H1 (cell line): ENCODE measurements around the gene SLC25A45. TPM values are rescaled to one million over a fixed set of nuclear protein-coding genes. Genes with fewer than 3 reads are reported as not detected.

Experiments
- CTCF ChIA-PET: fragments of 300-600 bp; sonication (Branson Sonifier 250); formaldehyde crosslinking; loops from one replicate; lab custom pipeline; 2021; ENCODE audit not compliant: partially characterized antibody; lab: Charles Lee
- POLR2A ChIA-PET: fragments of 300-600 bp; sonication (Branson Sonifier 250); formaldehyde crosslinking; loops from one replicate; lab custom pipeline; 2021; ENCODE audit warnings: inconsistent platforms; ENCODE audit not compliant: partially characterized antibody; lab: Charles Lee
- DNase-seq, 2 experiments: peaks; one replicate each; pipeline versions ENCODE4 v3.0.0 to v3.0.0-alpha.2; 2010 to 2022; ENCODE audit warnings: low spot score in 2 of 2, low read depth in 1 of 2, mixed read lengths in 1 of 2
- FAIRE-seq: peaks from 2 replicates; lab custom pipeline; 2011; peaks lifted over from hg19 to GRCh38; lab: Jason Lieb, UNC
- H2AFZ ChIP-seq: 2 replicates; pipeline ENCODE4 v1.8.1; 2012; ENCODE audit warnings: low read length, inconsistent platforms
- H2AK5ac ChIP-seq: 2 replicates; pipeline ENCODE4 v1.6.1; 2013; ENCODE audit warnings: low read depth, low read length
- H2BK120ac ChIP-seq: replicated peaks from 2 replicates; pipeline ENCODE3; 2013; ENCODE audit warnings: low read depth, low read length, inconsistent platforms
- H2BK12ac ChIP-seq: 2 replicates; pipeline ENCODE4 v1.6.1; 2013; ENCODE audit warnings: low read depth, low read length
- H2BK15ac ChIP-seq: 2 replicates; pipeline ENCODE4 v1.6.1; 2013; ENCODE audit warnings: low read length
- H2BK20ac ChIP-seq: 2 replicates; pipeline ENCODE4 v1.6.1; 2013; ENCODE audit warnings: low read length
- H2BK5ac ChIP-seq: 2 replicates; pipeline ENCODE4 v1.6.1; 2013; ENCODE audit warnings: low read depth, low read length
- H3K14ac ChIP-seq: 2 replicates; pipeline ENCODE4 v1.6.1; 2013; ENCODE audit warnings: inconsistent platforms; ENCODE audit not compliant: insufficient read length
- H3K18ac ChIP-seq: 2 replicates; pipeline ENCODE4 v1.6.1; 2013; ENCODE audit warnings: low read length; ENCODE audit errors: extremely low read depth
- H3K23ac ChIP-seq: 2 replicates; pipeline ENCODE4 v1.6.1; 2013; ENCODE audit warnings: inconsistent platforms; ENCODE audit not compliant: insufficient read length
- H3K23me2 ChIP-seq: 2 replicates; pipeline ENCODE4 v1.6.1; 2013; ENCODE audit warnings: low read depth, low read length
- H3K27ac ChIP-seq: 2 replicates; pipeline ENCODE4 v1.6.1; 2011; ENCODE audit warnings: low read depth, low read length, inconsistent platforms
- H3K27me3 ChIP-seq, 4 experiments: replicated peaks in 1 of 4; 1 replicate in 1 of 4; 2 replicates in 3 of 4; pipeline versions ENCODE4 v1.6.1 to v1.8.1; 2011 to 2013; ENCODE audit warnings: low read length in 3 of 4, mild to moderate bottlenecking in 3 of 4, inconsistent platforms in 2 of 4, mixed read lengths in 2 of 4, moderate library complexity in 1 of 4; ENCODE audit not compliant: control insufficient read depth in 3 of 4, insufficient read depth in 3 of 4; ENCODE audit errors: extremely low read depth in 1 of 4
- H3K36me3 ChIP-seq, 4 experiments: 2 replicates each; pipeline versions ENCODE4 v1.6.1 to v1.8.1; 2011 to 2013; ENCODE audit warnings: mild to moderate bottlenecking in 4 of 4, low read length in 3 of 4, moderate library complexity in 2 of 4, control low read depth in 1 of 4, inconsistent platforms in 1 of 4; ENCODE audit not compliant: insufficient read depth in 4 of 4, control insufficient read depth in 2 of 4
- H3K4ac ChIP-seq: replicated peaks from 2 replicates; pipeline ENCODE3; 2013; ENCODE audit warnings: low read length, low read depth, mixed read lengths, inconsistent platforms; ENCODE audit not compliant: insufficient read length
- H3K4me1 ChIP-seq, 4 experiments: replicated peaks in 1 of 4; 1 replicate in 1 of 4; 2 replicates in 3 of 4; pipeline versions ENCODE4 v1.6.1 to v1.8.1; 2011 to 2013; ENCODE audit warnings: low read length in 3 of 4, inconsistent platforms in 2 of 4, mixed read lengths in 1 of 4; ENCODE audit not compliant: insufficient read depth in 4 of 4, control insufficient read depth in 3 of 4
- H3K4me2 ChIP-seq, 2 experiments: 2 replicates each; pipeline versions ENCODE4 v1.6.1 to v1.8.1; 2011 to 2013; ENCODE audit warnings: low read depth in 2 of 2, low read length in 2 of 2, control low read depth in 1 of 2, inconsistent platforms in 1 of 2, mild to moderate bottlenecking in 1 of 2; ENCODE audit not compliant: insufficient read depth in 1 of 2
- H3K4me3 ChIP-seq, 4 experiments: fragments of 200-600, 300-600 bp in 1 of 4; sonication (generic), shearing (Covaris generic), sonication (Bioruptor Twin) in 1 of 4; 2 replicates each; pipeline versions ENCODE4 v1.5.1 to v1.8.1; 2011 to 2016; ENCODE audit warnings: low read length in 4 of 4, low read depth in 3 of 4, control low read depth in 2 of 4, inconsistent platforms in 2 of 4, mild to moderate bottlenecking in 2 of 4, mixed read lengths in 1 of 4, moderate library complexity in 1 of 4; ENCODE audit not compliant: insufficient read depth in 2 of 4; ENCODE audit errors: extremely low read depth in 1 of 4
- H3K56ac ChIP-seq: replicated peaks from 2 replicates; pipeline ENCODE3; 2013; ENCODE audit warnings: low read depth, mild to moderate bottlenecking, mixed read lengths, low read length, inconsistent platforms; ENCODE audit not compliant: insufficient read length
- H3K79me1 ChIP-seq: 2 replicates; pipeline ENCODE4 v1.6.1; 2013; ENCODE audit warnings: low read depth, low read length, control low read depth
- H3K79me2 ChIP-seq, 2 experiments: 2 replicates each; pipeline versions ENCODE4 v1.6.1 to v1.8.1; 2012 to 2013; ENCODE audit warnings: low read length in 2 of 2, mild to moderate bottlenecking in 2 of 2, inconsistent platforms in 1 of 2; ENCODE audit not compliant: insufficient read depth in 2 of 2, control insufficient read depth in 1 of 2
- H3K9ac ChIP-seq, 4 experiments: replicated peaks in 1 of 4; 1 replicate in 1 of 4; 2 replicates in 3 of 4; pipeline versions ENCODE4 v1.6.1 to v1.8.1; 2011 to 2013; ENCODE audit warnings: low read depth in 3 of 4, low read length in 3 of 4, control low read depth in 2 of 4, mild to moderate bottlenecking in 2 of 4, moderate library complexity in 2 of 4, inconsistent platforms in 1 of 4; ENCODE audit errors: extremely low read depth in 1 of 4
- H3K9me3 ChIP-seq, 2 experiments: 2 replicates each; pipeline versions ENCODE4 v1.6.1 to v1.8.1; 2012 to 2013; ENCODE audit warnings: mild to moderate bottlenecking in 2 of 2, moderate library complexity in 2 of 2, control low read depth in 1 of 2, inconsistent platforms in 1 of 2, low read depth in 1 of 2, low read length in 1 of 2, mixed read lengths in 1 of 2; ENCODE audit not compliant: insufficient read depth in 2 of 2
- H4K20me1 ChIP-seq, 2 experiments: replicated peaks in 1 of 2; 2 replicates each; pipeline versions ENCODE3 to v1.8.1; 2011 to 2013; ENCODE audit warnings: inconsistent platforms in 2 of 2, low read length in 2 of 2, mild to moderate bottlenecking in 1 of 2; ENCODE audit not compliant: insufficient read depth in 2 of 2, control insufficient read depth in 1 of 2
- H4K5ac ChIP-seq: 2 replicates; pipeline ENCODE4 v1.6.1; 2013; ENCODE audit warnings: low read length, low read depth, mixed read lengths, inconsistent platforms; ENCODE audit not compliant: insufficient read length
- H4K8ac ChIP-seq: 2 replicates; pipeline ENCODE4 v1.8.0; 2013; ENCODE audit warnings: mild to moderate bottlenecking, moderate library complexity, low read length, inconsistent platforms; ENCODE audit not compliant: insufficient read depth; ENCODE audit errors: extremely low read depth
- H4K91ac ChIP-seq: replicated peaks from 2 replicates; pipeline ENCODE3; 2013; ENCODE audit warnings: low read length, mixed read lengths, inconsistent platforms; ENCODE audit not compliant: insufficient read length
- ATF3 ChIP-seq: IDR thresholded peaks from 2 replicates; pipeline ENCODE4 v1.6.1; 2011; ENCODE audit warnings: low read depth, mild to moderate bottlenecking, low read length; ENCODE audit not compliant: insufficient read depth
- CEBPB ChIP-seq: IDR thresholded peaks from 2 replicates; pipeline ENCODE4 v1.6.1; 2012; ENCODE audit warnings: low read depth, low read length
- HDAC2 ChIP-seq, 2 experiments: fragments of 300-600 bp in 1 of 2; sonication (generic) in 1 of 2; IDR thresholded peaks; 2 replicates each; pipeline ENCODE4 v1.6.1; 2011 to 2012; ENCODE audit warnings: low read depth in 2 of 2, low read length in 2 of 2, mild to moderate bottlenecking in 2 of 2, moderate library complexity in 2 of 2, borderline replicate concordance in 1 of 2, inconsistent platforms in 1 of 2
- KDM4A ChIP-seq: IDR thresholded peaks from one replicate; pipeline ENCODE4 v1.7.1; 2012; ENCODE audit warnings: low read depth, mild to moderate bottlenecking, moderate library complexity, low read length, inconsistent platforms; ENCODE audit not compliant: severe bottlenecking
- TBP ChIP-seq: IDR thresholded peaks from 2 replicates; pipeline ENCODE4 v1.6.1; 2011; ENCODE audit warnings: low read depth, low read length, improper control_type of control experiment
- WGBS, 2 experiments: shearing (Covaris generic) in 1 of 2; methylation state at CpG; one replicate each; pipeline versions ENCODE4 v1.1.6 to v1.1.7; 2013 to 2015; ENCODE audit warnings: low lambda C conversion rate in 2 of 2, mixed read lengths in 2 of 2, inconsistent platforms in 1 of 2, low coverage in 1 of 2, missing lambda C conversion rate in 1 of 2; ENCODE audit not compliant: insufficient replicate concordance in 2 of 2, insufficient coverage in 1 of 2, insufficient read length in 1 of 2; ENCODE audit errors: extremely low coverage in 1 of 2, missing lambda C conversion rate in 1 of 2; 5-methylcytosine and 5-hydroxymethylcytosine counted together
- polyA plus RNA-seq, 7 experiments: library from polyadenylated mRNA; depleted of rRNA in 3 of 7; stranded (reverse) in 5 of 7; unstranded in 2 of 7; fragments of >200 nt in 5 of 7; fragments of 200-250 nt in 2 of 7; gene quantifications; 1 replicate in 5 of 7; 2 replicates in 1 of 7; 4 replicates in 1 of 7; pipeline versions ENCODE4 v1.2.1 to v1.2.3, GENCODE V29; 2011 to 2013; ENCODE audit warnings: missing spikeins in 2 of 7, mixed read lengths in 2 of 7
- total RNA-seq: library from RNA; stranded (reverse); fragmentation: NEBNext Ultra II Directional; extraction: Animal tissue kit (Norgen Biotek cat#: 25700); gene quantifications from 2 replicates; pipeline ENCODE4 v1.2.1, GENCODE V29; 2021

The SLC25A45 gene
- total and polyA plus RNA-seq, 2 of the 8 experiments (the other 6 are each of a cell fraction or from before 2014, with no cell fraction given): 0.54 to 0.59 TPM

GRCh38 chr11:65388731-65389130 lies 6.3 kb upstream of the SLC25A45 start:
- Histone ChIP-seq H2BK12ac (no peak overlapping the region), H4K20me1 (peaks cover 0 to 3% of the 10 kb centered on the region in 2 experiments), H4K8ac (no peak overlapping the region), H3K14ac (no peak overlapping the region), H3K23ac (no peak overlapping the region), H2AFZ (no peak overlapping the region), H2BK120ac (no peak overlapping the region), H3K23me2 (peaks cover 5% of the 10 kb centered on the region; the same call in 1 of the 2 replicates), H3K4me3 (no peak overlapping the region), H2BK5ac (no peak overlapping the region), H3K27me3 (0 out of 7 replicates have a peak, but pooled peaks cover 0 to 2% (median 0%) of the 10 kb centered on the region in 4 experiments), H3K4ac (no peak overlapping the region), H3K9ac (no peak overlapping the region), H4K91ac (no peak overlapping the region), H3K36me3 (no peaks in the 10 kb centered on the region; a peak in 1 of 8 replicates), H3K4me2 (no peak overlapping the region), H3K4me1 (peaks cover 0 to 14% (median 5%) of the 10 kb centered on the region in 4 experiments; a peak in 5 of 7 replicates), H3K79me2 (no peaks in the 10 kb centered on the region), H3K18ac (no peak overlapping the region), H2BK20ac (no peak overlapping the region), H3K56ac (no peak overlapping the region), H2AK5ac (no peak overlapping the region), H4K5ac (no peak overlapping the region), H3K79me1 (no peaks in the 10 kb centered on the region; the same call in 1 of the 2 replicates), H2BK15ac (0 out of 2 replicates have a peak overlapping the region, but pooled peaks have one; percentile 88), H3K9me3 (no peaks in the 10 kb centered on the region), H3K27ac (no peak overlapping the region; the same call in 1 of the 2 replicates)
- CTCF ChIA-PET: interaction anchor here (0.6 to 5.8 kb wide), 16 partner anchors 9 to 182 kb away, joined by 3 to 57 read pairs (median 5); no protein-coding TSS in a partner anchor
- POLR2A ChIA-PET: interaction anchor here (1.1 to 17.0 kb wide), 7 partner anchors 12 to 114 kb away, joined by 3 to 202 read pairs (median 4); partner anchors contain the start of gene MALAT1
- DNase-seq (no peak), FAIRE-seq (no peak)
- WGBS, 2 experiments: 91% methylated on average over 4 of the region's 4 CpGs; no CpG with 5 or more reads in 1 of the 2 experiments
- TF ChIP-seq ATF3 (no peak), KDM4A (no peak), HDAC2 (IDR thresholded peaks at IDR 0.05; ENCODE audit: borderline replicate concordance in 1 of 2, low read depth in 2 of 2, low read length in 2 of 2) (no peak), TBP (no peak), CEBPB (no peak)
